Breast epithelium (tissue), 4 donors: Measurements from ENCODE around the gene DUSP8. TPM values are rescaled to one million over a fixed set of nuclear protein-coding genes. Genes with fewer than 3 reads are reported as not detected.

Experiments used
- DNase-seq, 2 donors: peaks; one replicate each; pipeline ENCODE4 v3.0.0-alpha.2; 2019; ENCODE audit warnings: low spot score in 2 of 2
- H3K27ac ChIP-seq, 2 donors: fragments of 200-600 bp; sonication (generic) in 1 of 2; one replicate each; pipeline ENCODE4 v1.5.1; 2016 to 2019; ENCODE audit warnings: mild to moderate bottlenecking in 1 of 2
- H3K27me3 ChIP-seq, 2 donors: fragments of 200-600 bp; sonication (generic) in 1 of 2; one replicate each; pipeline versions ENCODE4 v1.5.1 to v1.6.0; 2017 to 2019; ENCODE audit warnings: control low read depth in 1 of 2, mild to moderate bottlenecking in 1 of 2
- H3K36me3 ChIP-seq: fragments of 200-600 bp; one replicate; pipeline ENCODE4 v1.5.1; 2019
- H3K4me1 ChIP-seq, 2 donors: fragments of 200-600 bp; sonication (generic); one replicate each; pipeline ENCODE4 v1.5.1; 2016 to 2019; ENCODE audit warnings: control low read depth in 1 of 2
- H3K4me3 ChIP-seq, 3 donors: fragments of 200-600 bp; sonication (generic); 1 replicate in 2 of 3; 2 replicates in 1 of 3; pipeline ENCODE4 v1.5.1; 2016 to 2019; ENCODE audit warnings: mild to moderate bottlenecking in 3 of 3, moderate library complexity in 2 of 3
- H3K9me3 ChIP-seq, 2 donors: fragments of 200-600 bp; sonication (generic) in 1 of 2; one replicate each; pipeline ENCODE4 v1.5.1; 2016 to 2019; ENCODE audit warnings: control low read depth in 1 of 2
- CTCF ChIP-seq, 3 donors: fragments of 450-650 bp; IDR thresholded peaks; one replicate each; pipeline ENCODE4 v1.5.1; 2016 to 2017; ENCODE audit warnings: antibody characterized with exemption in 3 of 3, mild to moderate bottlenecking in 3 of 3, moderate library complexity in 3 of 3
- POLR2A ChIP-seq: fragments of 450-650 bp; IDR thresholded peaks from one replicate; pipeline ENCODE4 v1.6.1; 2016; ENCODE audit warnings: antibody characterized with exemption, mild to moderate bottlenecking, moderate library complexity
- POLR2AphosphoS5 ChIP-seq, 3 donors: sonication (generic); formaldehyde crosslinking; IDR thresholded peaks; one replicate each; pipeline ENCODE4 v1.6.1; 2017; ENCODE audit warnings: antibody characterized with exemption in 3 of 3
- intact Hi-C: fragments of 100-400 bp; cut with DNase I; formaldehyde crosslinking; loops from one replicate; pipeline ENCODE4 v1.15.1; 2023; ENCODE audit warnings: low total_unique reads
- total RNA-seq, 3 donors: library from RNA; depleted of rRNA; stranded (reverse); fragments of >200 nt; gene quantifications; one replicate each; pipeline ENCODE4 v1.1.0, GENCODE V29; 2016

Gene DUSP8
- total RNA-seq, 3 donors from 2014 or later: 0.80 to 2.9 (median 1.6) TPM

GRCh38 chr11:1530686-1531448, 41.2 kb downstream of the DUSP8 start:
- H3K27ac ChIP-seq: peak overlapping the region in 1 of 2 donors; percentile 58
- intact Hi-C loops: no loop called here
- no peak overlapping the region for H3K4me3 ChIP-seq
- no peak for DNase-seq
- no peak for TF ChIP-seq CTCF (IDR thresholded peaks at IDR 0.05)
- no peak for TF ChIP-seq POLR2AphosphoS5 (IDR thresholded peaks at IDR 0.05)
- TF ChIP-seq POLR2A: no peak
- H3K27me3 ChIP-seq: no peaks in the 10 kb centered on the region
- peaks cover 23 to 27% of the 10 kb centered on the region in 2 donors for H3K4me1 ChIP-seq
- H3K9me3 ChIP-seq: no peaks in the 10 kb centered on the region
- no peaks in the 10 kb centered on the region for H3K36me3 ChIP-seq

DNA sequence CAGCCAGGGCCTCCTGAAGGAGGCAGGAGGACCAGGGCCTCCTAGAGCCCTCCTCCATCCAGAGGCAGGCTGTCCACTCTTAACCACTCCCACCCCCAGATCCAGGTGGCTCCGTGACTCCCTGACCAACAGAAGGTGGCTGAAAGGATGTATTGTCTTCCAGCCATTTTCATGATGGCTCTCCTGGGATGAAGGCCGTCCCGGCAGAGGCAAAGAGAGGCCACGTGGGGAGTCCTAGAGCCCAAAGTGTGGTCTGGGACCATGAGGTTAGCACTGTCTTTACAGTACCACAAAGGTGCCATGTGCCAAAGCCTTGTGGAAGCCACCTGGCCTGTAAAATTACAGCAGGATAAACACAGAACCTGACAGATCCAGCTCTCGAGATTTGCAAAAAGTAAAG, 42.3 kb downstream of the DUSP8 start:
- DNase-seq: no peak
- Histone ChIP-seq H3K36me3 (no peaks in the 10 kb centered on the region), H3K4me3 (no peak overlapping the region), H3K4me1 (peaks cover 23 to 27% of the 10 kb centered on the region in 2 donors), H3K9me3 (no peaks in the 10 kb centered on the region), H3K27me3 (no peaks in the 10 kb centered on the region), H3K27ac (no peak overlapping the region)
- TF ChIP-seq POLR2AphosphoS5 (IDR thresholded peaks at IDR 0.05) (no peak), POLR2A (no peak), CTCF (IDR thresholded peaks at IDR 0.05) (no peak)
- intact Hi-C loops: no loop called here

DNA sequence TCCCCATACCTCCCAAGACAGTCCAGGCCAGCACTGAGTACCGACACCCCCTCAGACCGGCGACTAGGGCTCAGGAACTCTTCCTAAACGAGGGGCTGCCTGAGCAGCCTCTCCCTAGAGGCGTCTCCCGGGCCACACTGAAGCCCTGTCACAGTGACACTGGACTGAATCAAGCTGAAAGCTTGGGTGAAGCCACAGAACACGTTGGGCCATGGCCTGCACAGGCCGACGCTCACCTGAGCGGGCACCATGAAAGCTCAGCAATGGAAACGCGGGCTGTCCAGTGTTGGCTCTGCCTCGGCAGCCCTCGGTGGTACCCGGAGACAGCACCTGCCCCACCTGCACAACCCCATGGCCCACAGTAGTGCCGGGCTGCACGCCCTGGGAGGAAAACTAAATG, 42.8 kb downstream of the DUSP8 start:
- H3K9me3 ChIP-seq: no peaks in the 10 kb centered on the region
- no peak for DNase-seq
- no peaks in the 10 kb centered on the region for H3K27me3 ChIP-seq
- H3K4me3 ChIP-seq: no peak overlapping the region
- no peak overlapping the region for H3K27ac ChIP-seq
- peaks cover 21 to 22% of the 10 kb centered on the region in 2 donors for H3K4me1 ChIP-seq
- intact Hi-C loops: no loop called here
- no peaks in the 10 kb centered on the region for H3K36me3 ChIP-seq
- TF ChIP-seq POLR2A (no peak), CTCF (IDR thresholded peaks at IDR 0.05) (no peak), POLR2AphosphoS5 (IDR thresholded peaks at IDR 0.05) (no peak)

- TF ChIP-seq POLR2A (no peak), POLR2AphosphoS5 (IDR thresholded peaks at IDR 0.05) (no peak), CTCF (IDR thresholded peaks at IDR 0.05) (no peak)
- Histone ChIP-seq H3K27ac (no peak overlapping the region), H3K4me3 (no peak overlapping the region), H3K27me3 (no peaks in the 10 kb centered on the region), H3K4me1 (peaks cover 18 to 20% of the 10 kb centered on the region in 2 donors), H3K36me3 (no peaks in the 10 kb centered on the region), H3K9me3 (no peaks in the 10 kb centered on the region)
- DNase-seq: no peak
- intact Hi-C loops: no loop called here
Observed at GRCh38 chr11:1528710-1529109, 43.4 kb downstream of the DUSP8 start.

DNA sequence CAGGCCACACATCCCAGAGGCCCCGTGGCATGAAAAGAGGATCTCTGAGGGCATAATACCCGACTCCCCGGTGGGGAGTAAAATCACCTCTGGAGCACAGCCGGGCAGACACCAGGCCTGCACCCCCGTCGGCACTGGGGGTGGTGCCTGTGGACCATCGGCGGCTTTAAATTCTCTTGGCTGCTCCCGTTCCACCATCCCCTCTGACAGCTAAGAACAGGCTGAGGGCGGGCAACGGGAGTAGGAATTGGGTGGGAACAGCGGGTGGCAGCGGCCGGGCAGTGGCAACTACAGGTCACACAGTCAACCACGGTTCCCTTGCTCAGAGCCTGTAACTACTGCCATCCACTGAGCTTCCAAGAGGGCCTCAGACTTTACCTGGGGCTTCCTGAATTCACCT, 45.3 kb downstream of the DUSP8 start:
- TF ChIP-seq CTCF (IDR thresholded peaks at IDR 0.05) (no peak), POLR2A (no peak), POLR2AphosphoS5 (IDR thresholded peaks at IDR 0.05) (no peak)
- Histone ChIP-seq H3K4me3 (no peak overlapping the region), H3K27ac (no peak overlapping the region), H3K27me3 (no peaks in the 10 kb centered on the region), H3K36me3 (no peaks in the 10 kb centered on the region), H3K4me1 (peaks cover 4 to 10% of the 10 kb centered on the region in 2 donors), H3K9me3 (no peaks in the 10 kb centered on the region)
- no peak for DNase-seq
- intact Hi-C loops: no loop called here
